Prostate gland (tissue), 2 donors: ENCODE measurements around the gene DACH1.

Experiments used
- POLR2A ChIP-seq: fragments of 450-650 bp; IDR thresholded peaks from one replicate; pipeline ENCODE4 v1.6.1; 2016; ENCODE audit warnings: antibody characterized with exemption, mild to moderate bottlenecking
- POLR2AphosphoS5 ChIP-seq: sonication (generic); formaldehyde crosslinking; IDR thresholded peaks from one replicate; pipeline ENCODE4 v1.6.1; 2017; ENCODE audit warnings: antibody characterized with exemption
- TF ChIP-seq, protein P1 (sequence below), 4 experiments: fragments of 200-600 bp in 2 of 4; fragments of 450-650 bp in 2 of 4; sonication (generic) in 2 of 4; IDR thresholded peaks; 1 replicate in 3 of 4; 2 replicates in 1 of 4; pipeline ENCODE4 v1.5.1; 2016 to 2019; ENCODE audit warnings: antibody characterized with exemption in 4 of 4, mild to moderate bottlenecking in 2 of 4, moderate library complexity in 2 of 4

DNA sequence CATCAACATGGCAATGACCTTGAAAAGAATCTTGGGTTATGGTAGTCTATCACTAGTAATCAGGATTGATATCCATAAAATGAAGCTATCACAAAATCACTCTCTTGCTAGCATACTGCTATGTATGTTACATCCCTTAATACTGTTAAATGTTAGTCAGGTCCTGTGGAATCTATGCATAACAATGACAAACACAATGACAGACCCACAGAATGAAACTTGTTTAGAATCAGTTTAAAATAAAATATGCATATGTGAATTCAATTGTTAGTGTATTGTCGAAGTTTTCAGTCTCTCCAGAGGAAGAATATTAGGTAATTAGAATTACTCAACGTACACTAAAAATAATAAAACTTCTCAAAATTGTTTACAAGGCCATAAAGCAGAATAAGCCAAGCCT, 137.6 kb downstream of the DACH1 start:
- TF ChIP-seq POLR2AphosphoS5 (no peak), POLR2A (no peak)
- TF ChIP-seq, protein P1, sequence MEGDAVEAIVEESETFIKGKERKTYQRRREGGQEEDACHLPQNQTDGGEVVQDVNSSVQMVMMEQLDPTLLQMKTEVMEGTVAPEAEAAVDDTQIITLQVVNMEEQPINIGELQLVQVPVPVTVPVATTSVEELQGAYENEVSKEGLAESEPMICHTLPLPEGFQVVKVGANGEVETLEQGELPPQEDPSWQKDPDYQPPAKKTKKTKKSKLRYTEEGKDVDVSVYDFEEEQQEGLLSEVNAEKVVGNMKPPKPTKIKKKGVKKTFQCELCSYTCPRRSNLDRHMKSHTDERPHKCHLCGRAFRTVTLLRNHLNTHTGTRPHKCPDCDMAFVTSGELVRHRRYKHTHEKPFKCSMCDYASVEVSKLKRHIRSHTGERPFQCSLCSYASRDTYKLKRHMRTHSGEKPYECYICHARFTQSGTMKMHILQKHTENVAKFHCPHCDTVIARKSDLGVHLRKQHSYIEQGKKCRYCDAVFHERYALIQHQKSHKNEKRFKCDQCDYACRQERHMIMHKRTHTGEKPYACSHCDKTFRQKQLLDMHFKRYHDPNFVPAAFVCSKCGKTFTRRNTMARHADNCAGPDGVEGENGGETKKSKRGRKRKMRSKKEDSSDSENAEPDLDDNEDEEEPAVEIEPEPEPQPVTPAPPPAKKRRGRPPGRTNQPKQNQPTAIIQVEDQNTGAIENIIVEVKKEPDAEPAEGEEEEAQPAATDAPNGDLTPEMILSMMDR (IDR thresholded peaks at IDR 0.05) = no peak
